ENCODE results near the gene MTCH2.

DNA sequence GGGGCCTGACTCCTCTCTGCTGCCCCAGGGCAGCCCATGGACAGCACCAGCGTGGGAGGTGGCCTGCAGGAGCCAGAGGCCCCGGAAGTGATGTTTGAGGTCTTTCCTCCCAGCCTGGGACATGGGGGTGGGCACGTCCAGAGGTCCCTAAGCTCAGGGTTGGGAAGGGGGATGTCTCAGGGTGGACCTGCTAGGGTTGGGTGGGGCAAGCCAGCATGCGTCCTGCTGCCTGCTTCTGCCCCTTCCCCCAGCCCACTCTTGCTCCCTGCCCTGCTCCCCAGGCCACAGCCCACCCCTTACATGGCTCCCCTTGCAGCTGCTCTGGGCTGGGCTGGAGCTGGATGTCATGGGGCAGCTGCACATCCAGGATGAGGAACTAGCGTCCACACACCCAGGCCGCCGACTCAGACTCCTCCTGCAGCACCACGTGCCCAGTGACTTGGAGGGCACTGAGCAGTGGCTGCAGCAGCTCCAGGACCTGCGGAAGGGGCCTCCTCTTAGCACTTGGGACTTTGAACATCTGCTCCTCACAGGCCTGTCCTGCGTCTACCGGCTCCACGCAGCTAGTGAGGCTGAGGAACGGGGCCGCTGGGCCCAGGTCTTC, 54.5 kb downstream of the MTCH2 start:
- TF ChIP-seq, protein P1, sequence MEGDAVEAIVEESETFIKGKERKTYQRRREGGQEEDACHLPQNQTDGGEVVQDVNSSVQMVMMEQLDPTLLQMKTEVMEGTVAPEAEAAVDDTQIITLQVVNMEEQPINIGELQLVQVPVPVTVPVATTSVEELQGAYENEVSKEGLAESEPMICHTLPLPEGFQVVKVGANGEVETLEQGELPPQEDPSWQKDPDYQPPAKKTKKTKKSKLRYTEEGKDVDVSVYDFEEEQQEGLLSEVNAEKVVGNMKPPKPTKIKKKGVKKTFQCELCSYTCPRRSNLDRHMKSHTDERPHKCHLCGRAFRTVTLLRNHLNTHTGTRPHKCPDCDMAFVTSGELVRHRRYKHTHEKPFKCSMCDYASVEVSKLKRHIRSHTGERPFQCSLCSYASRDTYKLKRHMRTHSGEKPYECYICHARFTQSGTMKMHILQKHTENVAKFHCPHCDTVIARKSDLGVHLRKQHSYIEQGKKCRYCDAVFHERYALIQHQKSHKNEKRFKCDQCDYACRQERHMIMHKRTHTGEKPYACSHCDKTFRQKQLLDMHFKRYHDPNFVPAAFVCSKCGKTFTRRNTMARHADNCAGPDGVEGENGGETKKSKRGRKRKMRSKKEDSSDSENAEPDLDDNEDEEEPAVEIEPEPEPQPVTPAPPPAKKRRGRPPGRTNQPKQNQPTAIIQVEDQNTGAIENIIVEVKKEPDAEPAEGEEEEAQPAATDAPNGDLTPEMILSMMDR (IDR thresholded peaks at IDR 0.05; ENCODE audit: low read length) = no peak
- no peak for TF ChIP-seq EZH2 (IDR thresholded peaks at IDR 0.05; ENCODE audit: borderline replicate concordance, low read length)
